SK-N-SH treated with all-trans-retinoic acid at 6 μM for 48 hours (cell line): ENCODE data around the gene GNG11.

Experiments
- ARNTL ChIP-seq: fragments of 450-650 bp; formaldehyde crosslinking; IDR thresholded peaks from 2 replicates; pipeline ENCODE4 v1.5.0; 2020; ENCODE audit warnings: low read depth, mild to moderate bottlenecking, moderate library complexity, borderline replicate concordance
- BACH2 ChIP-seq: fragments of 250-450 bp; sonication (Bioruptor Pico); IDR thresholded peaks from 2 replicates; pipeline ENCODE4 v1.9.0; 2021; ENCODE audit warnings: mild to moderate bottlenecking, borderline replicate concordance
- CREB5 ChIP-seq: fragments of 250-450 bp; sonication (Bioruptor Pico); IDR thresholded peaks from 2 replicates; pipeline ENCODE4 v1.5.1; 2020; ENCODE audit warnings: low read depth, mild to moderate bottlenecking, moderate library complexity
- ESRRG ChIP-seq: fragments of 250-450 bp; sonication (Bioruptor Pico); IDR thresholded peaks from 2 replicates; pipeline ENCODE4 v1.6.1; 2021; ENCODE audit warnings: mild to moderate bottlenecking
- PATZ1 ChIP-seq: fragments of 250-450 bp; sonication (Bioruptor Pico); IDR thresholded peaks from 2 replicates; pipeline ENCODE4 v1.8.0; 2020; ENCODE audit warnings: mild to moderate bottlenecking, moderate library complexity, borderline replicate concordance
- PPARA ChIP-seq: fragments of 250-450 bp; sonication (Bioruptor Pico); IDR thresholded peaks from 2 replicates; pipeline ENCODE4 v1.5.0; 2020; ENCODE audit warnings: mild to moderate bottlenecking, borderline replicate concordance
- RARB ChIP-seq: fragments of 250-450 bp; sonication (Bioruptor Pico); IDR thresholded peaks from 2 replicates; pipeline ENCODE4 v1.8.0; 2021; ENCODE audit warnings: mild to moderate bottlenecking, moderate library complexity
- SNAI2 ChIP-seq: fragments of 250-450 bp; sonication (Bioruptor Pico); IDR thresholded peaks from 2 replicates; pipeline ENCODE4 v1.5.0; 2020; ENCODE audit warnings: mild to moderate bottlenecking, moderate library complexity
- TOX ChIP-seq: fragments of 250-450 bp; sonication (Bioruptor Pico); IDR thresholded peaks from 2 replicates; pipeline ENCODE4 v1.8.0; 2021; ENCODE audit warnings: mild to moderate bottlenecking, moderate library complexity, borderline replicate concordance
- TSHZ2 ChIP-seq: fragments of 250-450 bp; sonication (Bioruptor Pico); IDR thresholded peaks from 2 replicates; pipeline ENCODE4 v1.5.0; 2020; ENCODE audit warnings: mild to moderate bottlenecking, moderate library complexity
- ZC3H10 ChIP-seq: fragments of 250-450 bp; sonication (Bioruptor Pico); IDR thresholded peaks from 2 replicates; pipeline ENCODE4 v1.5.1; 2021; ENCODE audit warnings: mild to moderate bottlenecking, moderate library complexity
- ZFP3 ChIP-seq: fragments of 250-450 bp; sonication (Bioruptor Pico); IDR thresholded peaks from 2 replicates; pipeline ENCODE4 v1.5.0; 2020; ENCODE audit warnings: mild to moderate bottlenecking, moderate library complexity
- ZFP30 ChIP-seq: fragments of 450-650 bp; formaldehyde crosslinking; IDR thresholded peaks from 2 replicates; pipeline ENCODE4 v1.5.0; 2022; ENCODE audit warnings: mild to moderate bottlenecking, moderate library complexity
- ZNF565 ChIP-seq: fragments of 450-650 bp; formaldehyde crosslinking; conservative IDR thresholded peaks from 2 replicates; pipeline ENCODE4 v1.5.0; 2020; ENCODE audit warnings: low read depth, mild to moderate bottlenecking, moderate library complexity

- no peak for TF ChIP-seq ARNTL (CRISPR knock-in tag)
- TF ChIP-seq PATZ1 (CRISPR knock-in tag): no peak
- TF ChIP-seq ZFP30: no peak
- no peak for TF ChIP-seq ZFP3 (CRISPR knock-in tag)
- TF ChIP-seq BACH2 (CRISPR knock-in tag): no peak
- no peak for TF ChIP-seq RARB (CRISPR knock-in tag)
- TF ChIP-seq TSHZ2 (CRISPR knock-in tag): no peak
- TF ChIP-seq ESRRG (CRISPR knock-in tag): no peak
- no peak for TF ChIP-seq CREB5 (CRISPR knock-in tag)
- no peak for TF ChIP-seq PPARA (CRISPR knock-in tag)
- no peak for TF ChIP-seq TOX (CRISPR knock-in tag)
- TF ChIP-seq SNAI2: no peak
- no peak for TF ChIP-seq ZNF565
- no peak for TF ChIP-seq ZC3H10 (CRISPR knock-in tag)
Observed at GRCh38 chr7:93960986-93961385, 39.5 kb downstream of the GNG11 start.
